Stomach smooth muscle (tissue), 2 donors: Measurements from ENCODE around the gene CD248.
A peak's percentile ranks its signal among the peaks of the same experiment; 100 is the strongest.
"Not testable (repeated sequence)": the region's sequence is repeated elsewhere in the genome, so short reads cannot be mapped to it uniquely, and the experiment has no call there.

Experiments used
- H3K27ac ChIP-seq: one replicate; pipeline ENCODE4 v1.7.0; 2013; ENCODE audit warnings: mild to moderate bottlenecking, low read length, inconsistent platforms
- H3K27me3 ChIP-seq, 2 donors: one replicate each; pipeline ENCODE4 v1.7.0; 2013; ENCODE audit warnings: low read length in 2 of 2; ENCODE audit not compliant: insufficient read depth in 2 of 2, control insufficient read depth in 1 of 2
- H3K36me3 ChIP-seq, 2 donors: one replicate each; pipeline ENCODE4 v1.7.0; 2013; ENCODE audit warnings: low read length in 2 of 2; ENCODE audit not compliant: control insufficient read depth in 2 of 2, insufficient read depth in 2 of 2
- H3K4me1 ChIP-seq: one replicate; pipeline ENCODE4 v1.7.0; 2013; ENCODE audit warnings: low read length; ENCODE audit not compliant: control insufficient read depth, insufficient read depth
- H3K4me3 ChIP-seq, 2 donors: one replicate each; pipeline ENCODE4 v1.7.0; 2013; ENCODE audit warnings: low read length in 2 of 2
- H3K9ac ChIP-seq, 2 donors: one replicate each; pipeline ENCODE4 v1.7.0; 2013; ENCODE audit warnings: low read length in 2 of 2, mild to moderate bottlenecking in 1 of 2
- H3K9me3 ChIP-seq, 2 donors: one replicate each; pipeline ENCODE4 v1.7.0; 2013; ENCODE audit warnings: low read length in 2 of 2; ENCODE audit not compliant: control insufficient read depth in 2 of 2
- donor health status: healthy.
- donor health status: Pancreatic carcinoma.

The CD248 gene

DNA sequence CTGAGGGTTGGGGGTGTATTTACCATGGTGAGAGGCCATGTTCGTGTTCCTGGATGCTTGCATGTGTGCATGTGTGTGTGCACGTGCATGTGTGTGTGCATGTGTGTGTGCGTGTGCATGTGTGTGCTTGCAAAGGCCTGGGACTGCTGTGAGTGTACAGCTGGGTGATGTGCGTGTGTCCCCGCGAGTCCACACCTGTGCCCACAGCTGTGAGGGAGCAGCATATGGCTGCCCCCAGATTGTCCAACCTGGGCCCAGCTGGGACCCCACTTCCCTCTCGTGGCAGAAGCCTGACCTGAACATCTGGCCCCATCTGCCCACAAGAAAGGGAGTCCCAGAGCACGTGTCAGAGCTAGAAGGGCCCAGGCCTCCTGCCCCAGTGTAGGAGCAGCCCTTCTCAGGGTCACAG, 8.4 kb upstream of the CD248 start:
- H3K27me3 ChIP-seq = no peaks in the 10 kb centered on the region
- no peaks in the 10 kb centered on the region for H3K36me3 ChIP-seq
- H3K9ac ChIP-seq = no peak overlapping the region
- peaks cover 33% of the 10 kb centered on the region for H3K4me1 ChIP-seq
- no peak overlapping the region for H3K4me3 ChIP-seq
- H3K27ac ChIP-seq = no peak overlapping the region
- no peaks in the 10 kb centered on the region for H3K9me3 ChIP-seq

- Histone ChIP-seq H3K9ac (no peak overlapping the region), H3K27me3 (no peaks in the 10 kb centered on the region), H3K4me3 (no peak overlapping the region), H3K4me1 (peaks cover 33% of the 10 kb centered on the region), H3K27ac (no peak overlapping the region), H3K36me3 (no peaks in the 10 kb centered on the region), H3K9me3 (no peaks in the 10 kb centered on the region)
These were observed 7.8 kb upstream of the CD248 start for GRCh38 chr11:66324664-66325063.

- H3K4me1 ChIP-seq = peaks cover 35% of the 10 kb centered on the region
- H3K4me3 ChIP-seq = no peak overlapping the region
- no peak overlapping the region for H3K9ac ChIP-seq
These were observed 6.8 kb upstream of the CD248 start for GRCh38 chr11:66323684-66324083.

DNA sequence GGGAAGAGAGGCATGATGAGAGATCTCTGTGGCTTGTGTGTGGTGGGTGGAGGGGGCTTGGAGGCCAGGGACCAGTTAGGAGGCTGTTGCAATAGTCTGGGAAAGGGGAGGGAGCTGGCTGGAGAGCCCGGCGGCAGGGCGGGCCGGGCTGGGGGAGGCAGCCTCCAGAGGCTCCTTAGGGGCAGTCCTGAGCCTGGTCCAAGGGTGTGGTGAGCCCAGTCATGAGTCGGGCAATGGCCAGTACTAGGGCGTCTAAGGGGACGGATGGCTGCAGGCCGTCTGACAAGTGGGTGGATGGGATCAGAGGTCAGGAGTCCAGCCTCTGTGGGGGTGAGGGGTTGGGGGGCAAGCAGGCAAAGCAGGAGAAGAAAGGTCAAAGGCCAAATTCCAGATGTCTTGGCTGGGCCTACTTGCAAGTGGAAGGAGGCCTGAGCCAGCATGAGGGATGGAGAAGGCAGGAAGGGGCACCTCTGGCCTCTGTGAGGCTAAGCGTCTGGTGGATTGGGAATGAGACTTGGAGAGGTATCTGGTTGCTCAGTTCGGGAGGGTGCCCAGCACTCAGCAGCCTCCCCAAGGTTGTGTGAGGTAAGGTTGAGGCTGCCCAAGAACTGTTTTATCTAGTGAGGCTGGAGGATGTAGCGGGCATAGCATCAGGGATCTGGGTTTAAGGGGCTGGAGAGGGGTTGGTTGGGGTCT, 6.0 kb upstream of the CD248 start:
- H3K27ac ChIP-seq = no peak overlapping the region
- H3K9me3 ChIP-seq = no peaks in the 10 kb centered on the region
- peaks cover 34% of the 10 kb centered on the region for H3K4me1 ChIP-seq

More at GRCh38 chr11:66323684-66324083, 6.8 kb upstream of the CD248 start:
- no peaks in the 10 kb centered on the region for H3K36me3 ChIP-seq
- H3K27ac ChIP-seq = no peak overlapping the region
- H3K9me3 ChIP-seq = no peaks in the 10 kb centered on the region
- H3K27me3 ChIP-seq = no peaks in the 10 kb centered on the region

GRCh38 chr11:66321606-66322005, 4.8 kb upstream of the CD248 start:
- Histone ChIP-seq H3K27ac (no peak overlapping the region), H3K4me1 (peaks cover 33% of the 10 kb centered on the region)

More for the DNA sequence above, 6.0 kb upstream of the CD248 start:
- Histone ChIP-seq H3K36me3 (no peaks in the 10 kb centered on the region), H3K27me3 (no peaks in the 10 kb centered on the region), H3K9ac (no peak overlapping the region), H3K4me3 (no peak overlapping the region)

DNA sequence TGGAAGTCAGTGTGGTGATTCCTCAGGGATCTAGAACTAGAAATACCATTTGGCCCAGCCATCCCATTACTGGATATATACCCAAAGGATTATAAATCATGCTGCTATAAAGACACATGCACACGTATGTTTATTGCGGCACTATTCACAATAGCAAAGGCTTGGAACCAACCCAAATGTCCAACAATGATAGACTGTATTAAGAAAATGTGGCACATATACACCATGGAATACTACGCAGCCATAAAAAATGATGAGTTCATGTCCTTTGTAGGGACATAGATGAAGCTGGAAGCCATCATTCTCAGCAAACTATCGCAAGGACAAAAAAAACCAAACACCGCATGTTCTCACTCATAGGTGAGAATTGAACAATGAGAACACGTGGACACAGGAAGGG, 3.9 kb upstream of the CD248 start:
- not testable (repeated sequence) for H3K36me3 ChIP-seq, H3K4me3 ChIP-seq, H3K9me3 ChIP-seq, H3K27ac ChIP-seq, H3K9ac ChIP-seq, H3K27me3 ChIP-seq
- H3K4me1 ChIP-seq = peaks cover 33% of the 10 kb centered on the region

More at GRCh38 chr11:66321606-66322005, 4.8 kb upstream of the CD248 start:
- no peaks in the 10 kb centered on the region for H3K36me3 ChIP-seq
- H3K9ac ChIP-seq = no peak overlapping the region
- H3K9me3 ChIP-seq = no peaks in the 10 kb centered on the region
- no peak overlapping the region for H3K4me3 ChIP-seq
- H3K27me3 ChIP-seq = no peaks in the 10 kb centered on the region

- not testable (repeated sequence) for H3K27ac ChIP-seq
These were observed 3.4 kb upstream of the CD248 start for GRCh38 chr11:66320289-66320688.

GRCh38 chr11:66318600-66318970, 1.7 kb upstream of the CD248 start:
- H3K27me3 ChIP-seq = no peaks in the 10 kb centered on the region
- H3K9ac ChIP-seq = no peak overlapping the region
- H3K27ac ChIP-seq = peak overlapping the region; percentile 82
- no peaks in the 10 kb centered on the region for H3K9me3 ChIP-seq
- no peaks in the 10 kb centered on the region for H3K36me3 ChIP-seq
- peaks cover 50% of the 10 kb centered on the region for H3K4me1 ChIP-seq
- no peak overlapping the region for H3K4me3 ChIP-seq

More at GRCh38 chr11:66320289-66320688, 3.4 kb upstream of the CD248 start:
- not testable (repeated sequence) for H3K36me3 ChIP-seq, H3K9ac ChIP-seq, H3K9me3 ChIP-seq, H3K4me3 ChIP-seq, H3K27me3 ChIP-seq
- peaks cover 34% of the 10 kb centered on the region for H3K4me1 ChIP-seq

DNA sequence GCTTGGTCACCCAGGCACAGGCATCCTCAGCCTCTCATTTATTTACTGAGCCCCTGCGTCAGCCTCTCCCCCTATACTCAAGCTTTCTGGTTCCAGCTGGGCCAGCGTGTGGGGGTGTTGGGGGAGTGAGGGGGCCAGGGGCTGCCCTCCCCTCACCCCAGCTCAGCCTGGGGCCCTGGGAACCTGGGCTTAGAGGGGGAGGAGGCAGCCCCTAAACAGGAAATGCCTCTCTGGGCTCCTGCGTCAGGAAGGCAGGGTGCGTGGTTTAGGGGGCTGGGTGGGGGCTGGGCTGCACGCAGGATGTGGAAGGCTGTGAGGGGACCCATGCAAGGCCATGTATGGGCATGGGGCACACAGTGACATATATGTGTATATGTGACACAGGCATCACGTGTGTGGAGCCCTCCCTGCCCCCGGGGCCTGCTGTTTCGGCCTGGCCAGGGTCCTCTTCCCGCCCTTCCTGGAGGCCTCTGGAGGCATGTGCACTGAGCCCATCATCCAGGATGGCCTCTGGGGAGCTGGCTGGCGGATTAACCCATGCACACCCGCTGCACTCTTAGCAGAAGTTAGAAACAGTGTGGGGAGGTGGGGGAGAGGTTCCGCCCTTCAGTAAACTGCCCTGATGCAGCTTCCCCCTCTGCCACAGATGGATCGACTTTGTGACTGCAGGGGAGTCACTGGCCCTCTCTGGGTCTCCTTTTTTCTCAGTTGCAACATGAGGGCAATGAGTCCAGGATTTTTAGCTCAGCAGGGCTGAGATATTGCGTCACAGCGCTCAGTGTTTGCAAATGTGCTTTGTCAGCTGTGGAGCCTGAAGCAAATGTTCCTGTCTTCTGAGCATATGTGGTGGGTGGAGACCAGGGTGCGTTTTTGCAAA, 1.1 kb upstream of the CD248 start:
- peak overlapping the region; percentile 82 for H3K27ac ChIP-seq
- peak overlapping the region; percentile 66 to 69 for H3K4me3 ChIP-seq
- H3K9ac ChIP-seq = peak overlapping the region; percentile 55 to 57
- peaks cover 56% of the 10 kb centered on the region for H3K4me1 ChIP-seq
- no peaks in the 10 kb centered on the region for H3K36me3 ChIP-seq
- H3K27me3 ChIP-seq = no peaks in the 10 kb centered on the region
- no peaks in the 10 kb centered on the region for H3K9me3 ChIP-seq

DNA sequence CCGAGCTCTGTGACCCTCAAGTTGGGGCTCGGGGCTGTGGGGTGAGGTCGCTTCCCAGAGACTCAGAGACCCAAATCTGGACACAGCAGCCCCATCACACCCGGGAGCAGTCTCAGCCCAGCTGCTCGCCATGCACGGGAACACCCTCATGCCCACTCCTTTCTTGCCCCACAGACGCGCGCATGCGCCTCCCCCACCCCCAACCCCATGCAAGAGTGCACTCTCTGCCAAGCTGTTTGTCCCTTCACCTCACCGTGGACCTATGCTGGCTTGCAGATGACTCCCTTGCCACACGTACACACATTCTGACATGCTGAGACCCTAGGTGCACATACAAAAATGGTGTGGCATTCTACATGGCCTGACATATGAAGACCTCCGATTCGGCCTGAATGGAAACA, 478 bp upstream of the CD248 start:
- H3K4me3 ChIP-seq = peak overlapping the region; percentile 66 to 69
- H3K27me3 ChIP-seq = no peaks in the 10 kb centered on the region
- peak overlapping the region; percentile 82 for H3K27ac ChIP-seq
- H3K36me3 ChIP-seq = no peaks in the 10 kb centered on the region
- peak overlapping the region; percentile 57 to 73 for H3K9ac ChIP-seq
- H3K9me3 ChIP-seq = no peaks in the 10 kb centered on the region
- peaks cover 56% of the 10 kb centered on the region for H3K4me1 ChIP-seq
